ENCODE results near the gene CD209. TPM values are rescaled to one million over a fixed set of nuclear protein-coding genes. Genes with fewer than 3 reads are reported as not detected.

The CD209 gene
- total RNA-seq, 1 donor from 2014 or later, result not detected

DNA sequence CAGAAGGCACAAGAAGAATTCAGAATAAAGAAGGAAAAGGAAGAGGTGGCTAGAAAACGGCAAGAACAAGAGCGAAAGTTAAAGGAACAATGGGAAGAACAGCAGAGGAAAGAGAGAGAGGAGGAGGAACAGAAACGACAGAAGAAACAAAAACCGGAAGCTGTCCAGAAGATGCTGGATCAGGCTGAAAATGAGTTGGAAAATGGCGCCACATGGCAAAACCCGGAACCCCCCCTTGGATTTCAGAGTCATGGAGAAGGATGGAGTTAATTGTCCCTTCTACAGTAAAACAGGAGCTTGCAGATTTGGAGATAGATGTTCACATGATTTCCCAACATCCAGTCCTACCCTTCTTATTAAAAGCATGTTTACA lies 6.7 kb downstream of the CD209 start:
- Histone ChIP-seq H3K27ac (no peak overlapping the region), H3K4me3 (no peak overlapping the region), H3K9ac (no peak overlapping the region), H3K4me1 (no peaks in the 10 kb centered on the region), H3K36me3 (no peaks in the 10 kb centered on the region), H3K79me2 (ENCODE audit: low read depth) (no peaks in the 10 kb centered on the region), H3K4me2 (no peak overlapping the region), H3K27me3 (peaks cover 60% of the 10 kb centered on the region), H3K9me3 (ENCODE audit: low read depth) (no peaks in the 10 kb centered on the region), H2AFZ (replicated peaks) (no peak overlapping the region), H3F3A (ENCODE audit: low read depth) (no peaks in the 10 kb centered on the region), H4K20me1 (ENCODE audit: low read depth) (no peaks in the 10 kb centered on the region)
- DNase-seq (ENCODE audit: low spot score), result no peak
- no peak overlapping the region for H3K27ac Mint-ChIP-seq
- H3K27me3 Mint-ChIP-seq (ENCODE audit: insufficient read depth, low read depth), result peaks cover 19% of the 10 kb centered on the region
- H3K4me3 Mint-ChIP-seq, result no peak overlapping the region
- no peaks in the 10 kb centered on the region for H3K4me1 Mint-ChIP-seq
- H3K9me3 Mint-ChIP-seq, result no peaks in the 10 kb centered on the region
- H3K36me3 Mint-ChIP-seq, result no peaks in the 10 kb centered on the region
- TF ChIP-seq, protein P1, sequence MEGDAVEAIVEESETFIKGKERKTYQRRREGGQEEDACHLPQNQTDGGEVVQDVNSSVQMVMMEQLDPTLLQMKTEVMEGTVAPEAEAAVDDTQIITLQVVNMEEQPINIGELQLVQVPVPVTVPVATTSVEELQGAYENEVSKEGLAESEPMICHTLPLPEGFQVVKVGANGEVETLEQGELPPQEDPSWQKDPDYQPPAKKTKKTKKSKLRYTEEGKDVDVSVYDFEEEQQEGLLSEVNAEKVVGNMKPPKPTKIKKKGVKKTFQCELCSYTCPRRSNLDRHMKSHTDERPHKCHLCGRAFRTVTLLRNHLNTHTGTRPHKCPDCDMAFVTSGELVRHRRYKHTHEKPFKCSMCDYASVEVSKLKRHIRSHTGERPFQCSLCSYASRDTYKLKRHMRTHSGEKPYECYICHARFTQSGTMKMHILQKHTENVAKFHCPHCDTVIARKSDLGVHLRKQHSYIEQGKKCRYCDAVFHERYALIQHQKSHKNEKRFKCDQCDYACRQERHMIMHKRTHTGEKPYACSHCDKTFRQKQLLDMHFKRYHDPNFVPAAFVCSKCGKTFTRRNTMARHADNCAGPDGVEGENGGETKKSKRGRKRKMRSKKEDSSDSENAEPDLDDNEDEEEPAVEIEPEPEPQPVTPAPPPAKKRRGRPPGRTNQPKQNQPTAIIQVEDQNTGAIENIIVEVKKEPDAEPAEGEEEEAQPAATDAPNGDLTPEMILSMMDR (IDR thresholded peaks at IDR 0.05), result no peak

DNA sequence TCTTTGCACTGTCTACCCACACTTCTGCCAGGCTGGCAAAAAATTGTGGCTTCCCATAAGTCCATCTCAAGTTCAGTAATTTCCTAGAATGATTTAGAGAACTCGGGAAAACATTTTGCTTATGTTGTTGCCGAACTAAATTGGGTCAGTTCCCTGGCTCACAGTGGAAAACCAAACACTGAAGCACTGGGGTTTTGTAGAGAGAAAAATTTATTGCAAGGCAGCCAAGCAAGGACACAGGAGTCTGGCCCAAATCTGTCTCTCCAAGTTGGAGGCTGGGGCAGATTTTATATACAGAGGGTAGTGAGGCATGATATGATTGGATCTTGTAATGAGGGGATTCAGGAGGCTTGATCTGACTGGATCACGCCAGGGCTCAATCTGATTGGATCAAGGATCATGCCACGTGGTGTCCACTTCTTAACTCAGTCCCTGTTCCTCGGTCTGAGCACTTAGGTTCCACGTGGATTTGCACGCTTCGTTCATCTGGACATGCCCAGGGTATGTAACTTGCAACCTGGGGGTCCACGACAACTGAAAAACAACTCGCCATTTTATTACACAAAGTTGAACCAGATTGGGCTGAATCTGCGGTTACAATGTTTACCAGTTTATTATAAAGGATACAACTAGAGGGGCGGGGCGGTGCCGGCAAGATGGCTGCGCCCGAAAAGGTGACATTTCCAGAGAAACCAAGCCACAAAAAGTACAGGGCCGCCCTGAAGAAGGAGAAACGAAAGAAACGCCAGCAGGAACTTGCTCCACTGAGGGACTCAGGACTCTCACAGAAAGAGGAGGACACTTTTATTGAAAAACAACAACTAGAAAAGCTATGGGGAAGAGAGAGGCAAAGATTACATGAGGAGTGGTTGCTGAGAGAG lies 7.3 kb downstream of the CD209 start:
- no peaks in the 10 kb centered on the region for H3K4me1 ChIP-seq
- H3K4me2 ChIP-seq, result no peak overlapping the region
- H3K4me3 ChIP-seq, result no peak overlapping the region
- no peaks in the 10 kb centered on the region for H3K79me2 ChIP-seq (ENCODE audit: low read depth)
- no peak for DNase-seq (ENCODE audit: low spot score)
- Mint-ChIP-seq H3K4me3 (no peak overlapping the region), H3K9me3 (no peaks in the 10 kb centered on the region), H3K4me1 (no peaks in the 10 kb centered on the region), H3K27me3 (ENCODE audit: insufficient read depth, low read depth) (peaks cover 24% of the 10 kb centered on the region), H3K36me3 (no peaks in the 10 kb centered on the region), H3K27ac (no peak overlapping the region)
- H3K9me3 ChIP-seq (ENCODE audit: low read depth), result no peaks in the 10 kb centered on the region
- TF ChIP-seq EZH2phosphoT487 (IDR thresholded peaks at IDR 0.05) (no peak), EZH2 (IDR thresholded peaks at IDR 0.05) (no peak)
- TF ChIP-seq, protein P1 (IDR thresholded peaks at IDR 0.05), result no peak
- H4K20me1 ChIP-seq (ENCODE audit: low read depth), result no peaks in the 10 kb centered on the region
- H2AFZ ChIP-seq (replicated peaks), result no peak overlapping the region
- H3K9ac ChIP-seq, result no peak overlapping the region
- no peak overlapping the region for H3K27ac ChIP-seq
- no peaks in the 10 kb centered on the region for H3F3A ChIP-seq (ENCODE audit: low read depth)
- H3K27me3 ChIP-seq, result peaks cover 66% of the 10 kb centered on the region
- H3K36me3 ChIP-seq, result no peaks in the 10 kb centered on the region

DNA sequence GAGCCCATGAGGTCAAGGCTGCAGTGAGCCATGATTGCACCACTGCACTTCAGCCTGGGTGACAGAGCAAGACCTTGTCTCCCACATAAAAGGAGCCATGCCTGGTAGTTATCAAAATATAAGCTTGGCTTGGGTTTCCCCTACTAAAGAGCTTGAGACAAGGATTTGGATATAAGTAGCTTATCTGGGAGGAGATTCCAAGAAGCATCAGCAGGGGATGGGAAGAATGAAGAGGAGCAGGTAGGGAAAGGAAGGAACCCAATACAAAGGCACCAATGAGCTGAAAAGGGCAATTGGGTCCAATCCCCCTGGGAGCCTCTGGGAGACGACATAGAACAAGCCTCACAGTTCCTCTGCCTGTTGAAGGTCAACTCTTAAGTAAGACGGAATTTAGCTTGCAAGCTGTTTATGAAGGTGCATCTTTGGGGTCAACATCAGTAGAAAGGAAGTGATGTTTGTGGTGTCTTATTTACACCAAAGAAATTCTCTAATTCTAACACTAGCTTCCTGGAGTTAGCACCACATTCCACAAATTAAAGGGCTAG lies 8.1 kb downstream of the CD209 start:
- Histone ChIP-seq H3K4me1 (no peaks in the 10 kb centered on the region), H3K9me3 (ENCODE audit: low read depth) (no peaks in the 10 kb centered on the region), H4K20me1 (ENCODE audit: low read depth) (no peaks in the 10 kb centered on the region), H3K27ac (no peak overlapping the region), H3K79me2 (ENCODE audit: low read depth) (no peaks in the 10 kb centered on the region), H3K4me3 (no peak overlapping the region), H3K27me3 (peaks cover 74% of the 10 kb centered on the region), H3F3A (ENCODE audit: low read depth) (no peaks in the 10 kb centered on the region), H3K36me3 (no peaks in the 10 kb centered on the region), H3K9ac (no peak overlapping the region), H2AFZ (replicated peaks) (no peak overlapping the region), H3K4me2 (no peak overlapping the region)
- H3K27ac Mint-ChIP-seq, result no peak overlapping the region
- TF ChIP-seq EZH2 (IDR thresholded peaks at IDR 0.05), result no peak
- no peak for TF ChIP-seq EZH2phosphoT487 (IDR thresholded peaks at IDR 0.05)
- TF ChIP-seq, protein P1 (IDR thresholded peaks at IDR 0.05), result no peak
- H3K4me1 Mint-ChIP-seq, result no peaks in the 10 kb centered on the region
- H3K9me3 Mint-ChIP-seq, result no peaks in the 10 kb centered on the region
- H3K4me3 Mint-ChIP-seq, result no peak overlapping the region
- H3K36me3 Mint-ChIP-seq, result no peaks in the 10 kb centered on the region
- no peak for DNase-seq (ENCODE audit: low spot score)
- peaks cover 23% of the 10 kb centered on the region for H3K27me3 Mint-ChIP-seq (ENCODE audit: insufficient read depth, low read depth)

All from neural progenitor cell (in vitro differentiated cells).